H1 (cell line): ENCODE data around the gene PROK2. TPM values are rescaled to one million over a fixed set of nuclear protein-coding genes. Genes with fewer than 3 reads are reported as not detected.

Experiments used
- CTCF ChIA-PET: fragments of 300-600 bp; sonication (Branson Sonifier 250); formaldehyde crosslinking; loops from one replicate; lab custom pipeline; 2021; ENCODE audit not compliant: partially characterized antibody; lab: Charles Lee
- POLR2A ChIA-PET: fragments of 300-600 bp; sonication (Branson Sonifier 250); formaldehyde crosslinking; loops from one replicate; lab custom pipeline; 2021; ENCODE audit warnings: inconsistent platforms; ENCODE audit not compliant: partially characterized antibody; lab: Charles Lee
- DNase-seq, 2 experiments: peaks; one replicate each; pipeline versions ENCODE4 v3.0.0 to v3.0.0-alpha.2; 2010 to 2022; ENCODE audit warnings: low spot score in 2 of 2, low read depth in 1 of 2, mixed read lengths in 1 of 2
- FAIRE-seq: peaks from 2 replicates; lab custom pipeline; 2011; peaks lifted over from hg19 to GRCh38; lab: Jason Lieb, UNC
- H2AFZ ChIP-seq: 2 replicates; pipeline ENCODE4 v1.8.1; 2012; ENCODE audit warnings: low read length, inconsistent platforms
- H2AK5ac ChIP-seq: 2 replicates; pipeline ENCODE4 v1.6.1; 2013; ENCODE audit warnings: low read depth, low read length
- H2BK120ac ChIP-seq: replicated peaks from 2 replicates; pipeline ENCODE3; 2013; ENCODE audit warnings: low read depth, low read length, inconsistent platforms
- H2BK12ac ChIP-seq: 2 replicates; pipeline ENCODE4 v1.6.1; 2013; ENCODE audit warnings: low read depth, low read length
- H2BK15ac ChIP-seq: 2 replicates; pipeline ENCODE4 v1.6.1; 2013; ENCODE audit warnings: low read length
- H2BK20ac ChIP-seq: 2 replicates; pipeline ENCODE4 v1.6.1; 2013; ENCODE audit warnings: low read length
- H2BK5ac ChIP-seq: 2 replicates; pipeline ENCODE4 v1.6.1; 2013; ENCODE audit warnings: low read depth, low read length
- H3K14ac ChIP-seq: 2 replicates; pipeline ENCODE4 v1.6.1; 2013; ENCODE audit warnings: inconsistent platforms; ENCODE audit not compliant: insufficient read length
- H3K18ac ChIP-seq: 2 replicates; pipeline ENCODE4 v1.6.1; 2013; ENCODE audit warnings: low read length; ENCODE audit errors: extremely low read depth
- H3K23ac ChIP-seq: 2 replicates; pipeline ENCODE4 v1.6.1; 2013; ENCODE audit warnings: inconsistent platforms; ENCODE audit not compliant: insufficient read length
- H3K23me2 ChIP-seq: 2 replicates; pipeline ENCODE4 v1.6.1; 2013; ENCODE audit warnings: low read depth, low read length
- H3K27ac ChIP-seq: 2 replicates; pipeline ENCODE4 v1.6.1; 2011; ENCODE audit warnings: low read depth, low read length, inconsistent platforms
- H3K27me3 ChIP-seq, 4 experiments: replicated peaks in 1 of 4; 1 replicate in 1 of 4; 2 replicates in 3 of 4; pipeline versions ENCODE4 v1.6.1 to v1.8.1; 2011 to 2013; ENCODE audit warnings: low read length in 3 of 4, mild to moderate bottlenecking in 3 of 4, inconsistent platforms in 2 of 4, mixed read lengths in 2 of 4, moderate library complexity in 1 of 4; ENCODE audit not compliant: control insufficient read depth in 3 of 4, insufficient read depth in 3 of 4; ENCODE audit errors: extremely low read depth in 1 of 4
- H3K36me3 ChIP-seq, 4 experiments: 2 replicates each; pipeline versions ENCODE4 v1.6.1 to v1.8.1; 2011 to 2013; ENCODE audit warnings: mild to moderate bottlenecking in 4 of 4, low read length in 3 of 4, moderate library complexity in 2 of 4, control low read depth in 1 of 4, inconsistent platforms in 1 of 4; ENCODE audit not compliant: insufficient read depth in 4 of 4, control insufficient read depth in 2 of 4
- H3K4ac ChIP-seq: replicated peaks from 2 replicates; pipeline ENCODE3; 2013; ENCODE audit warnings: low read length, low read depth, mixed read lengths, inconsistent platforms; ENCODE audit not compliant: insufficient read length
- H3K4me1 ChIP-seq, 4 experiments: replicated peaks in 1 of 4; 1 replicate in 1 of 4; 2 replicates in 3 of 4; pipeline versions ENCODE4 v1.6.1 to v1.8.1; 2011 to 2013; ENCODE audit warnings: low read length in 3 of 4, inconsistent platforms in 2 of 4, mixed read lengths in 1 of 4; ENCODE audit not compliant: insufficient read depth in 4 of 4, control insufficient read depth in 3 of 4
- H3K4me2 ChIP-seq, 2 experiments: 2 replicates each; pipeline versions ENCODE4 v1.6.1 to v1.8.1; 2011 to 2013; ENCODE audit warnings: low read depth in 2 of 2, low read length in 2 of 2, control low read depth in 1 of 2, inconsistent platforms in 1 of 2, mild to moderate bottlenecking in 1 of 2; ENCODE audit not compliant: insufficient read depth in 1 of 2
- H3K4me3 ChIP-seq, 4 experiments: fragments of 200-600, 300-600 bp in 1 of 4; sonication (generic), shearing (Covaris generic), sonication (Bioruptor Twin) in 1 of 4; 2 replicates each; pipeline versions ENCODE4 v1.5.1 to v1.8.1; 2011 to 2016; ENCODE audit warnings: low read length in 4 of 4, low read depth in 3 of 4, control low read depth in 2 of 4, inconsistent platforms in 2 of 4, mild to moderate bottlenecking in 2 of 4, mixed read lengths in 1 of 4, moderate library complexity in 1 of 4; ENCODE audit not compliant: insufficient read depth in 2 of 4; ENCODE audit errors: extremely low read depth in 1 of 4
- H3K56ac ChIP-seq: replicated peaks from 2 replicates; pipeline ENCODE3; 2013; ENCODE audit warnings: low read depth, mild to moderate bottlenecking, mixed read lengths, low read length, inconsistent platforms; ENCODE audit not compliant: insufficient read length
- H3K79me1 ChIP-seq: 2 replicates; pipeline ENCODE4 v1.6.1; 2013; ENCODE audit warnings: low read depth, low read length, control low read depth
- H3K79me2 ChIP-seq, 2 experiments: 2 replicates each; pipeline versions ENCODE4 v1.6.1 to v1.8.1; 2012 to 2013; ENCODE audit warnings: low read length in 2 of 2, mild to moderate bottlenecking in 2 of 2, inconsistent platforms in 1 of 2; ENCODE audit not compliant: insufficient read depth in 2 of 2, control insufficient read depth in 1 of 2
- H3K9ac ChIP-seq, 4 experiments: replicated peaks in 1 of 4; 1 replicate in 1 of 4; 2 replicates in 3 of 4; pipeline versions ENCODE4 v1.6.1 to v1.8.1; 2011 to 2013; ENCODE audit warnings: low read depth in 3 of 4, low read length in 3 of 4, control low read depth in 2 of 4, mild to moderate bottlenecking in 2 of 4, moderate library complexity in 2 of 4, inconsistent platforms in 1 of 4; ENCODE audit errors: extremely low read depth in 1 of 4
- H3K9me3 ChIP-seq, 2 experiments: 2 replicates each; pipeline versions ENCODE4 v1.6.1 to v1.8.1; 2012 to 2013; ENCODE audit warnings: mild to moderate bottlenecking in 2 of 2, moderate library complexity in 2 of 2, control low read depth in 1 of 2, inconsistent platforms in 1 of 2, low read depth in 1 of 2, low read length in 1 of 2, mixed read lengths in 1 of 2; ENCODE audit not compliant: insufficient read depth in 2 of 2
- H4K20me1 ChIP-seq, 2 experiments: replicated peaks in 1 of 2; 2 replicates each; pipeline versions ENCODE3 to v1.8.1; 2011 to 2013; ENCODE audit warnings: inconsistent platforms in 2 of 2, low read length in 2 of 2, mild to moderate bottlenecking in 1 of 2; ENCODE audit not compliant: insufficient read depth in 2 of 2, control insufficient read depth in 1 of 2
- H4K5ac ChIP-seq: 2 replicates; pipeline ENCODE4 v1.6.1; 2013; ENCODE audit warnings: low read length, low read depth, mixed read lengths, inconsistent platforms; ENCODE audit not compliant: insufficient read length
- H4K8ac ChIP-seq: 2 replicates; pipeline ENCODE4 v1.8.0; 2013; ENCODE audit warnings: mild to moderate bottlenecking, moderate library complexity, low read length, inconsistent platforms; ENCODE audit not compliant: insufficient read depth; ENCODE audit errors: extremely low read depth
- H4K91ac ChIP-seq: replicated peaks from 2 replicates; pipeline ENCODE3; 2013; ENCODE audit warnings: low read length, mixed read lengths, inconsistent platforms; ENCODE audit not compliant: insufficient read length
- SAP30 ChIP-seq: fragments of 300-600 bp; sonication (generic); IDR thresholded peaks from 2 replicates; pipeline ENCODE4 v1.7.1; 2012; ENCODE audit warnings: low read length, moderate library complexity, mild to moderate bottlenecking, inconsistent platforms; ENCODE audit not compliant: insufficient read depth, insufficient replicate concordance
- TAF1 ChIP-seq: IDR thresholded peaks from 2 replicates; pipeline ENCODE4 v1.6.1; 2011; ENCODE audit warnings: mild to moderate bottlenecking, low read depth, low read length
- TCF12 ChIP-seq: IDR thresholded peaks from 2 replicates; pipeline ENCODE4 v1.6.1; 2011; ENCODE audit warnings: low read depth, mild to moderate bottlenecking, low read length
- WGBS, 2 experiments: shearing (Covaris generic) in 1 of 2; methylation state at CpG; one replicate each; pipeline versions ENCODE4 v1.1.6 to v1.1.7; 2013 to 2015; ENCODE audit warnings: low lambda C conversion rate in 2 of 2, mixed read lengths in 2 of 2, inconsistent platforms in 1 of 2, low coverage in 1 of 2, missing lambda C conversion rate in 1 of 2; ENCODE audit not compliant: insufficient replicate concordance in 2 of 2, insufficient coverage in 1 of 2, insufficient read length in 1 of 2; ENCODE audit errors: extremely low coverage in 1 of 2, missing lambda C conversion rate in 1 of 2; 5-methylcytosine and 5-hydroxymethylcytosine counted together
- polyA plus RNA-seq, 7 experiments: library from polyadenylated mRNA; depleted of rRNA in 3 of 7; stranded (reverse) in 5 of 7; unstranded in 2 of 7; fragments of >200 nt in 5 of 7; fragments of 200-250 nt in 2 of 7; gene quantifications; 1 replicate in 5 of 7; 2 replicates in 1 of 7; 4 replicates in 1 of 7; pipeline versions ENCODE4 v1.2.1 to v1.2.3, GENCODE V29; 2011 to 2013; ENCODE audit warnings: missing spikeins in 2 of 7, mixed read lengths in 2 of 7
- total RNA-seq: library from RNA; stranded (reverse); fragmentation: NEBNext Ultra II Directional; extraction: Animal tissue kit (Norgen Biotek cat#: 25700); gene quantifications from 2 replicates; pipeline ENCODE4 v1.2.1, GENCODE V29; 2021

PROK2 gene
- total and polyA plus RNA-seq, 2 of the 8 experiments (the other 6 are each of a cell fraction or from before 2014, with no cell fraction given), result 0.50 to 1.8 TPM

- H3K4ac ChIP-seq, result no peak overlapping the region
- no peak overlapping the region for H4K91ac ChIP-seq
- H3K79me2 ChIP-seq, result no peaks in the 10 kb centered on the region
- no peak overlapping the region for H3K9ac ChIP-seq
- CTCF ChIA-PET, result interaction anchor here (0.6 kb wide), 1 partner anchor 27 kb away, joined by 3 read pairs; no protein-coding TSS in a partner anchor
- H2AFZ ChIP-seq, result no peak overlapping the region
- H3K56ac ChIP-seq, result no peak overlapping the region
- no peak overlapping the region for H3K4me2 ChIP-seq
- POLR2A ChIA-PET, result interaction anchor here (0.6 kb wide), 1 partner anchor 10 kb away, joined by 3 read pairs; no protein-coding TSS in a partner anchor
- H2BK5ac ChIP-seq, result no peak overlapping the region
- DNase-seq (no peak), FAIRE-seq (no peak)
- no peak overlapping the region for H3K23ac ChIP-seq
- H2BK120ac ChIP-seq, result no peak overlapping the region
- no peak overlapping the region for H3K18ac ChIP-seq
- no peaks in the 10 kb centered on the region for H3K27me3 ChIP-seq
- WGBS, 2 experiments, result 89% methylated on average over 5 of the region's 5 CpGs; no CpG with 5 or more reads in 1 of the 2 experiments
- no peak overlapping the region for H2BK20ac ChIP-seq
- no peaks in the 10 kb centered on the region for H4K20me1 ChIP-seq
- no peaks in the 10 kb centered on the region for H3K36me3 ChIP-seq
- no peaks in the 10 kb centered on the region for H3K23me2 ChIP-seq
- H3K4me1 ChIP-seq, result no peaks in the 10 kb centered on the region
- H3K4me3 ChIP-seq, result no peak overlapping the region
- H4K5ac ChIP-seq, result no peak overlapping the region
- no peak overlapping the region for H3K27ac ChIP-seq
- no peaks in the 10 kb centered on the region for H3K9me3 ChIP-seq
- H2AK5ac ChIP-seq, result no peak overlapping the region
- TF ChIP-seq SAP30 (no peak), TCF12 (no peak), TAF1 (no peak)
- no peak overlapping the region for H3K14ac ChIP-seq
- no peak overlapping the region for H4K8ac ChIP-seq
- H2BK15ac ChIP-seq, result no peak overlapping the region
- no peaks in the 10 kb centered on the region for H3K79me1 ChIP-seq
- H2BK12ac ChIP-seq, result no peak overlapping the region
Observed at GRCh38 chr3:71825551-71826283, 40.8 kb upstream of the PROK2 start.
